ENCODE results near the gene OSBPL8. TPM values are rescaled to one million over a fixed set of nuclear protein-coding genes. Genes with fewer than 3 reads are reported as not detected.

Gene OSBPL8
- total and polyA plus RNA-seq, 9 of the 15 experiments (the other 6 are each of a cell fraction or from before 2014, with no cell fraction given) = 17.4 to 82.7 (median 42.8) TPM

- ATAC-seq (no peak), FAIRE-seq (no peak), DNase-seq (ENCODE audit: extremely low read depth in 1 of 4, low spot score in 3 of 4) (no peak)
- in situ Hi-C loops (cut with MboI) = no loop called here
- intact Hi-C loops (cut with micrococcal nuclease) = no loop called here
- BruUV-seq (replicated peaks) = no TSS peak
- TF ChIP-seq RHOXF2B (CRISPR knock-in tag; conservative IDR thresholded peaks at IDR 0.05) = no peak
- TF ChIP-seq ZNF316 (IDR thresholded peaks at IDR 0.05) = peak; percentile 18; the same call in 1 of the 2 replicates
- no peaks in the 10 kb centered on the region for H3K9me3 ChIP-seq (replicated peaks; ENCODE audit: control insufficient read depth, insufficient read depth, low read depth, low read length)
- H3K79me2 ChIP-seq (ENCODE audit: control insufficient read depth, insufficient read depth, low read length) = peaks cover 84% of the 10 kb centered on the region
- H2AFZ ChIP-seq (ENCODE audit: low read depth, low read length) = no peak overlapping the region
- H3K4me2 ChIP-seq (ENCODE audit: insufficient read depth, low read length) = no peak overlapping the region
- 81% methylated on average over 5 of the region's 5 CpGs for WGBS (ENCODE audit: insufficient coverage, low coverage, missing lambda C conversion rate)
- CTCF ChIA-PET (ENCODE audit: low intra/inter-chr PET ratio) = no interaction called here
- peaks cover 3% of the 10 kb centered on the region; the same call in 2 of the 3 replicates for H3K36me3 ChIP-seq (ENCODE audit: control insufficient read depth, insufficient read depth, low read length)
- no peaks in the 10 kb centered on the region for H3K9me1 ChIP-seq (ENCODE audit: control insufficient read depth, insufficient read depth, low read length)
- no peaks in the 10 kb centered on the region for H3K27me3 ChIP-seq (ENCODE audit: control insufficient read depth in 2 of 2, insufficient read depth in 2 of 2, low read length in 2 of 2)
- POLR2A ChIA-PET = interaction anchor here (1.0 to 1.1 kb wide), 2 partner anchors 20 to 403 kb away, joined by 3 read pairs; no protein-coding TSS in a partner anchor
- no peak overlapping the region for H3K27ac ChIP-seq (ENCODE audit: extremely low read depth, low read depth, low read length)
- H3K4me3 ChIP-seq = no peak overlapping the region
- H4K20me1 ChIP-seq (replicated peaks; ENCODE audit: control insufficient read depth, insufficient read depth, low read length) = no peaks in the 10 kb centered on the region; the same call in 1 of the 2 replicates
- peaks cover 2 to 14% of the 10 kb centered on the region in 2 experiments; a peak in 2 of 5 replicates for H3K4me1 ChIP-seq (replicated peaks in 1 of 2; ENCODE audit: control insufficient read depth in 2 of 2, insufficient read depth in 2 of 2, low read length in 2 of 2)
- H3K9ac ChIP-seq (ENCODE audit: insufficient read depth in 1 of 2, low read depth in 2 of 2, low read length in 2 of 2) = no peak overlapping the region
Observed at GRCh38 chr12:76536546-76536945, 23.0 kb downstream of the OSBPL8 start.

DNA sequence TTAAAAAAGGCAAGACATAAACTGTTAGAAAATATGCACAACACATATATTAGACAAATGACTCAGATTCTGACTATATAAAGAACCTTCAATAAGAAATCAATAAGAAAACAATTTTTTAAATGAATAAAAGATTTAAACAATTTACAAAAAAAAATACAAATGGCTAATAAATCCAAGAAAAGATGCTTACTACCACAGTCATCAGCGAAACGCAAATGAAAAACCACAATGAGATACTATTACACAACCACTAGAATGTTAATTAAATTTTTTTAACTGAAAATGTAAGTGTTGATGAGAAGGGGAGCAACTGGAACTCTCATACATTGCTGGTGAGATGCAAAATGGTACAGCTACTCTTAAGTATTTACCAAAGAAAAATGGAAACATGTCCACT is 24.4 kb downstream of the OSBPL8 start:
- Histone ChIP-seq H3K4me2 (ENCODE audit: insufficient read depth, low read length) (no peak overlapping the region), H3K4me1 (replicated peaks in 1 of 2; ENCODE audit: control insufficient read depth in 2 of 2, insufficient read depth in 2 of 2, low read length in 2 of 2) (peaks cover 6 to 11% of the 10 kb centered on the region in 2 experiments; a peak in 3 of 5 replicates), H3K9ac (ENCODE audit: insufficient read depth in 1 of 2, low read depth in 2 of 2, low read length in 2 of 2) (no peak overlapping the region), H3K36me3 (ENCODE audit: control insufficient read depth, insufficient read depth, low read length) (peaks cover 3% of the 10 kb centered on the region; the same call in 2 of the 3 replicates), H3K9me1 (ENCODE audit: control insufficient read depth, insufficient read depth, low read length) (no peaks in the 10 kb centered on the region), H3K79me2 (ENCODE audit: control insufficient read depth, insufficient read depth, low read length) (peaks cover 84% of the 10 kb centered on the region), H3K27me3 (ENCODE audit: control insufficient read depth in 2 of 2, insufficient read depth in 2 of 2, low read length in 2 of 2) (no peaks in the 10 kb centered on the region), H3K27ac (ENCODE audit: extremely low read depth, low read depth, low read length) (no peak overlapping the region), H4K20me1 (replicated peaks; ENCODE audit: control insufficient read depth, insufficient read depth, low read length) (no peaks in the 10 kb centered on the region; the same call in 1 of the 2 replicates), H2AFZ (ENCODE audit: low read depth, low read length) (no peak overlapping the region), H3K4me3 (no peak overlapping the region), H3K9me3 (replicated peaks; ENCODE audit: control insufficient read depth, insufficient read depth, low read depth, low read length) (no peaks in the 10 kb centered on the region)
- TF ChIP-seq SP1 (CRISPR knock-in tag; IDR thresholded peaks at IDR 0.05) = no peak
- TF ChIP-seq ZNF507 (tag; conservative IDR thresholded peaks at IDR 0.05) = peak; percentile 73
- TF ChIP-seq SNRNP70 (optimal IDR thresholded peaks at IDR 0.05; ENCODE audit: low read depth, low read length) = no peak
- no peak for TF ChIP-seq ZNF3 (CRISPR knock-in tag; IDR thresholded peaks at IDR 0.05)
- peak; percentile 46 for FAIRE-seq
- in situ Hi-C loops (cut with MboI) = no loop called here
- POLR2A ChIA-PET = no interaction called here
- DNase-seq (ENCODE audit: extremely low read depth in 1 of 4, low spot score in 3 of 4) = no peak
- BruUV-seq (replicated peaks) = no TSS peak
- CTCF ChIA-PET (ENCODE audit: low intra/inter-chr PET ratio) = no interaction called here
- intact Hi-C loops (cut with micrococcal nuclease) = no loop called here
- ATAC-seq = no peak
- 100% methylated on average over 2 of the region's 2 CpGs for WGBS (ENCODE audit: insufficient coverage, low coverage, missing lambda C conversion rate)
